GM18508 (cell line): ENCODE measurements around the gene LGALS3BP.
"Not testable (repeated sequence)": the region's sequence is repeated elsewhere in the genome, so short reads cannot be mapped to it uniquely, and the experiment has no call there.

Source experiments
- ATAC-seq: cut with Tn5 transposase; IDR thresholded peaks from one replicate; pipeline ENCODE4 v1.9.1; 2021; ENCODE audit warnings: moderate number of reproducible peaks; ENCODE audit not compliant: insufficient read depth, unreplicated experiment

The LGALS3BP gene

DNA sequence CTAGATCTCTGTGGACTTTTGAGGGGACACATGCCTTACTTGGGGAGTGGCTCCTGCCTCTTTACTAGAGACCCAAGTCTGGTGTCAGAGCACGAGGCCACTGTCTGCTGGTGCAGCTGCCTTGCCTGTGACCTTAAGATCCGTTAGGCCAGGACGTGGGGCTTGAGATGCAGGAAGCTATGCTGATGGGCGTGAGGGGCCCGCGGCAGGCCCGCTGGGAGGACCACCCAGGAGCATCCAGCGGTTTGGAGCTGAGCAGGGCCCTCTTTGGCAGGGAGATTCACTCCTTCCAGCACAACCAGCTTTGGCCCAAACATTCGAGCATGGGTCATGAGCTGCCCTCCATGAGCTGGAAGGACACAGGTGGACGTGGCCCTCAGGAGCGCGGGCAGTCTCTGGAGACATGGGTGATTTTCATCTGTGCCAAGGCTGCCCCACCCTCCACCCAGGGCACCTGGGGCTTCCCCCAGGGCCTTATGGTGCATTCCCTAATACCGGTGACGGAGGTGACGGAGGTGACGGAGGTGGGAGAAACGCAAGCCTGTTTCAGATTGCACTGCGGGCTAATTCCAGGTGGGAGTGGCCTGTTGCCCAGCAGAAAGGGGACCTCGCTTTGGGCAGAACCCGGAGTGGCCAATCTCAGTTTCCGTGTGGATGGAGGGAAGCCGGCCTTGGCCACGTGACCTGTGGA is 12.7 kb downstream of the LGALS3BP start:
- ATAC-seq = no peak

DNA sequence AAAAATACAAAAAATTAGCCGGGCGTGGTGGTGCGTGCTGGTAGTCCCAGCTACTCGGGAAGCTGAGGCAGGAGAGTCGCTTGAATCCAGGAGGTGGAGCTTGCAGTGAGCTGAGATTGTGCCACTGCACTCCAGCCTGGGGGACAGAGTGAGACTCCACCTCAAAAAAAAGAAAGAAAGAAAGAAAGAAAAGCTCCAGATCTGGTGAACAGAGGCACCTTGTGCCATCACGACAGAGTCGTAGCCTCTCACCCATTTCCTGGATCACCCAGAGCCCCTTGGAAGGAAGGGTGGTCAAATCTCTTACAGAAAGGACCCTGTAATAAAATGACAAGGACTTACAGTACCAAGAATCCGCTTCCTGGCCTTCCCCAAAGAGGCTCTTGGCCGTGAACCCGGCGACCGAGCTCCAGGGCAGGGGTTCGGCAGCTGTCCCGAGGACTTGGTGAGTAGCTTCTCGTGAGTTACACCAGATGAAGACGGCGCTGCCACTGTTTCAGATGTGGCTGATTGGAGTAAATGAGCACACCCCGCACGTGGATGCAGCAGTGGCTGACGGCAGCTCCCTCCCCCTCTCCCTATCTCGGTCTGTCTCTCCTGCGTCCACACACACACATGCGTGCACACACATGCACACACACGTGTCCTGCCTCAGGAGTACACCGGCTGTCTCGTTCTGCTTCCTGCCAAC is 13.5 kb downstream of the LGALS3BP start:
- ATAC-seq = no peak

DNA sequence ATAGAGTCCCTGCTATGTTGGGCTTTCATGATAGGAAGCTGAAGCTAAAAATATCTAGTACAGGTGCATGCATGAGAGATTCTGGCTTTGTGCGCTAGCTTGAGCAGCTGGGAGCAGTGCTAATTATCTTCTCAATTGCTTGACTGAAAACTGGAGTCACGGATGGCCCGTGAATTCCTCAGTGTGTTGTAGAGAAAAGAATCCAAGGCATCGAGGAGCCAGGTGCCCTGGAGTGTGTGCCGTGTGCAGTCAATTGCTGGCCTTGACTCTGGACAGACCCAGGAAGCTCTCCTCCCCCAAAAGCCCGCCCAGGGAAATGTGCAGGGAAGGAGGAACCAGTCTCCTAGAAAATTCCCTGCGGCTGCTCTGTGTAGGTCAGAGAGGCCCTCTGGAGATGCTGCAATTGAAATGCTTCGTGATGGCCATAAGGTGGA is 14.2 kb downstream of the LGALS3BP start:
- ATAC-seq = no peak

DNA sequence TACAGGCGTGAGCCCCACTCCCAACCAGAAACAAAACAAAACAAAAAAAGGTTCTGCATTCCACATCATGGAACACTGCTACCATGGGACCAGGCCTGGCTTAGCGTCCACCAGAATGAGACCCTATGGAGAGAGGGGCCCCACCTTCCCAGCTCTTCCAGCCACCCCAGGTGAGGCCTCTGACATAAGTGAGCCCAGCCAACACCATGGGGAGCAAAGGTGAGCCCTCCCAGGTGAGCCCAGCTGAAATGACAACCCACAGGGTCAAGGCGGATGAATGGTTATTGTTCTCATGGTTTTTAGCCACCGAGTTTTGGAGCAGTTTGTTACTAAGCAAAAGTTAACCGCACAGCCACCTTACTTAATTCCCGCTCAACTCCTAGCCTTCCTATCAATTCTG is 16.3 kb downstream of the LGALS3BP start:
- no peak for ATAC-seq

DNA sequence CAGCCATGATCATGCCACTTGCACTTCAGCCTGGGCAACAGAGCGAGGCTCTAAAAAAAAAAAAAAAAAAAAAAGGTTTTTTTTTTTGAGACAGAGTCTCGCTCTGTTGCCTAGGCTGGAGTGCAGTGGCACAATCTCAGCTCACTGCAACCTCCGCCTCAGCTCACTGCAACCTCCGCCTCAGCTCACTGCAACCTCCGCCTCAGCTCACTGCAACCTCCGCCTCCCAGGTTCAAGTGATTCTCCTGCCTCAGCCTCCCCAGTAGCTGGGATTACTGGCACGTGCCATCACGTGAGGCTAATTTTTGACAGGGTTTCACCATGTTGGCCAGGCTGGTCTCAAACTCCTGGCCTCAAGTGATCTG is 16.8 kb downstream of the LGALS3BP start:
- ATAC-seq = not testable (repeated sequence)

DNA sequence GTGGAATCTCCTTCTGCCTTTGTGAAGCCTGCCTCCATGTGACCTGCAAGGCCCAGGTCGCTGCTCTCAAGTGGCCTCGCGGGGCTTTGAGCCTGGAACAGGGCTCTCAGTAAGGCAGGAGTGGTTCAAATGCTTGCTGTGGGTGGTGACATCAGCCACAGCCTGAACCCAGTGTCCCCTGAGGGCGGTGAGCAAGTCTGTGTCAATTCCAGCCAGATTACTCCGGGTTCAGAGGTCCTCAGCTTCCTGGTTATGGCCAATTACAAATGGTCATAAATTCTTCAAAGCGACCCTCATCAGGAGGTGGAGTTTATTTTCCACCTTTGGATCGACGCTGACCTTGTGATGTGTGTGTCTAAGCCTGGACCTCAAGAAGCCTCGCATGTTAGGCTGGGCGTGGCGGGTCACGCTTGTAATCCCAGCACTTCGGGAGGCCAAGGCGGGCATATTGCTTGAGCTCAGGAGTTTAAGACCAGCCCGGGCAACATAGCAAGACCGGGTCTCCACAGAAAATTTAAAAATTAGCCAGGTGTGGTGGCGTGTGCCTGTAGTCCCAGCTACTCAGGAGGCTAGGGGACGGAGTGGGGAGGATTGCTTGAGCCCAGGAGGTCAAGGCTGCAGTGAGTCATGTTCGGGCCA is 17.3 kb downstream of the LGALS3BP start:
- no peak for ATAC-seq

DNA sequence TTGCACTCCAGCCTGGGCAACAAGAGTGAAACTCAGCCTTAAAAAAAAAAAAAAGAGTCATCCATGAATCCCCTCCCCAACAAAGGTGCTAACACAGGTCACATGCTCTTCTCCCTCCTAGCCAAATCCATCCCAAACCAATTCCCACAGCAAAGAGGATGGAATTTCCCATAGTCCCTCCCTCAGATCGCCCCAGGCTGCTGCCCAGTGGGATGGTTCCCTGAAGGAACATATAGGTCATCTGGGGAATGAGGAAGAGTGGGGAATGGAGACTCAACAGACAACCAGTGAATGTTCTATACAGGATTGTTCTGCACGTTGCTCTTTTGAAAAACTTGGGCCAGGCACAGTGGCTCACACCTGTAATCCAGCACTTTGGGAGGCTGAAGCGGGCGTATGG is 18.2 kb downstream of the LGALS3BP start:
- no peak for ATAC-seq

DNA sequence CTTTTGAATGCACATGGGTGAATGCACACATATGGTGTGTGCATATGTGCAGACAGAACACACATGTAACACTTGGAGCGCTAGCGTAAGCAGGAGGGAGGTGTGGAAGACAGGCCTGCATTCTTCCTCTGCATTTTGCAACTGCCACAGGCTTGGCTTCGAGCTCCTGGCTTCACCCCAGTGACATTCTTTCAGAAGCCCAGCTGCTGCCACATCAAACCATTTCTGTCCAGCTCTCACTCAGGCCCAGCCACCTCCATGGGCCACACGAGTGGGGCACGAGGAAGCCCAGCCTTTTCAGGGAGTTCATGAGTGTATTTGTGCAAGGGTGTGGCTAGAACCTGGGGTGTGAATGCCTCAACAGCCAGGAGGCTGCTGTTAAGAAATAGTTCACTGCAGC is 18.8 kb downstream of the LGALS3BP start:
- ATAC-seq = no peak

DNA sequence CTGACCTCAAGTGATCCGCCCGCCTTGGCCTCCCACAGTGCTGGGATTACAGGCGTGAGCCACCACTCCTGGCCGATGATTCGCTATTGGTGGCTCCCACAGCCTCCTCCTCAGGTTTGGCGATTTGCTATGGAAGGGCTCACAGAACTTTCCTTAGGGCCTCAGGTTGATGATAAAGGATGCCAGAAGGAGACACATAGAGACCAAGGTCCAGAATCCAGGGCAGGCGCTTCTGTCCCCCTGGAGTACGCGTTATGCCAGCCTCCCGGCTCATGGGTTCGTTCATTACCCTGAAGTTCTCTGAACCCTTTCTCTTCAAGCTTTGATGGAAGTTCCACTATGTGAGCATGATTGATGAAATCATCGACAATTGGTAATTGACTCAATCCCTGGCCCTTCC is 19.9 kb downstream of the LGALS3BP start:
- ATAC-seq = no peak

DNA sequence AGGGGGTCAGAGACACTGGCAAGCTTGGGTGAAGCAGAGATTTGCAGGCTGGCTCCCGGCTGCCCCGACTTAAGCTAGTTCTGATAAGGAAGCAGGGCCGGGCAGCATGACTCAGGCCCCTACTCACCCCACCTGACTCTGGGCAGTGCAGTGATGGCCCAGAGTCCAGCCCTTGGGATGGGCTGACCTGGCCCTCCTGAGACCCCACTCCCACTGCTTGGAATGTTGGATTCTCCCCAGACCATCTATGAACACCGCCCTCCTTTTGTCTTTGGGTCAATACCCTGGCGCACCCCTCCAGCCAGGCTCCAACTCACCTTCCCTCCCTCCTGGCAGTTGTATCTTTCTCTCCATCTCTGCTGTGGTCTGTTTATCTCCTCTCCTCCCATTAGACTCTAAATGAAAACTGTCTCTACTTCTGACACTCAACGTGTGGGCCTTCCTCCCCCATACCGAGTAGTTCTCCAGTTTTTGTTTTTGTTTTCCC is 21.0 kb downstream of the LGALS3BP start:
- no peak for ATAC-seq

DNA sequence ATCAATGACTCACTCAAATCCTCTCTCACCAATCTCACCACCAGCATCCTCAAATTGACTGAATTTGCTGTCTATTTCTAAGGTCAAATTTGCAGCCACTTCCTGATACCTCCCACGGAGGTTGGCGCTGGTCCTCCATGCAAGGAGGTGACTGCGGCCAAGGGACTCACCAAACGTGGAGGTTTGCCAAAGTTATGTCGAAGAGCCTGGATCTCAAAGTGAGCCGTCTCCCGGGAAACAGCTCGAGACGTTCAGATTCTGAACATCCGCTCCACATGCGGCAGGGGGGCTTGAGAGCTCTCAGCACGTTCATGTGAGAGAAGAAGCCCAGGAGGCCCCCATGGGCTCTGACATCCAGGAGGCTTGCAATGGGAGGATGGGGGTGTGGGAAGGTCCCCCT is 22.6 kb downstream of the LGALS3BP start:
- ATAC-seq = no peak

DNA sequence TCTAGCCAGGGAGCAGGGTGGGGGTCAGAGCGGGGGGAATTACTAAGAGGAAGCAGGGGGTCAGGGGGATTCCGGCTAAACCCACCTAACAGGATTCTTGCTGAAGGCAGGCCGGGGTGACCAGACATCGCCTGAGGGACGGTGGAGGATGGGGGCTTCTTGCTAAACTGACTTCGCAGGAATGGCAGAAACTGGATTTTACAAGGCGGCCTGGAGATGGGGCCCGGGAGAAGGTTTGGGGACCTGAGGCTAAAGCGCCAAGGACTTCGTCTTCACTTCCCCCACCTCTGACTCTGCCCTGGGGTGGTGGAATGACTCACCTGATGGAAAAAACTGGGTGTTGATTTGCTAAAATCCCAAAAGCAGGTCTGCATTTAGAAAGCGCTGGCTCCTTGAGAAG is 23.5 kb downstream of the LGALS3BP start:
- no peak for ATAC-seq

DNA sequence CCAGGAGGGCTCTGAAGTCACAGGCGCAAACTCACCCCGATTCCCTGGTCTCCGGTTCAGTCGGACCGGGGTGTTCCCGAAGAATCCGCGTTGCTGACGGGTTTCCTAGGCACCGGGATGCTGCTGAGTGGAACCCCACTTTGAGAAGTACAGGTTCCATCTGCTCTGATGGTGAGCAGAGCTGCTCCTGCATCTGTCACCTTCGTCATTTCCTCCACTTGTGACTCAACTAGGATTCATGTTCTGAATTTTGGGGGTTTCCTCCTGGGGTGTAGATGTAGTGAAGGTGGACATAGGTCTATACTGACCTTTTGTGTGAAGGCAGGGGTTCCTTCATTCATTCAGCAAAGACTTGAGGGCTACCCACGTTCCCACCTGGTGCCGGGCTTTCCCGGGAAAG is 25.0 kb downstream of the LGALS3BP start:
- ATAC-seq = no peak

DNA sequence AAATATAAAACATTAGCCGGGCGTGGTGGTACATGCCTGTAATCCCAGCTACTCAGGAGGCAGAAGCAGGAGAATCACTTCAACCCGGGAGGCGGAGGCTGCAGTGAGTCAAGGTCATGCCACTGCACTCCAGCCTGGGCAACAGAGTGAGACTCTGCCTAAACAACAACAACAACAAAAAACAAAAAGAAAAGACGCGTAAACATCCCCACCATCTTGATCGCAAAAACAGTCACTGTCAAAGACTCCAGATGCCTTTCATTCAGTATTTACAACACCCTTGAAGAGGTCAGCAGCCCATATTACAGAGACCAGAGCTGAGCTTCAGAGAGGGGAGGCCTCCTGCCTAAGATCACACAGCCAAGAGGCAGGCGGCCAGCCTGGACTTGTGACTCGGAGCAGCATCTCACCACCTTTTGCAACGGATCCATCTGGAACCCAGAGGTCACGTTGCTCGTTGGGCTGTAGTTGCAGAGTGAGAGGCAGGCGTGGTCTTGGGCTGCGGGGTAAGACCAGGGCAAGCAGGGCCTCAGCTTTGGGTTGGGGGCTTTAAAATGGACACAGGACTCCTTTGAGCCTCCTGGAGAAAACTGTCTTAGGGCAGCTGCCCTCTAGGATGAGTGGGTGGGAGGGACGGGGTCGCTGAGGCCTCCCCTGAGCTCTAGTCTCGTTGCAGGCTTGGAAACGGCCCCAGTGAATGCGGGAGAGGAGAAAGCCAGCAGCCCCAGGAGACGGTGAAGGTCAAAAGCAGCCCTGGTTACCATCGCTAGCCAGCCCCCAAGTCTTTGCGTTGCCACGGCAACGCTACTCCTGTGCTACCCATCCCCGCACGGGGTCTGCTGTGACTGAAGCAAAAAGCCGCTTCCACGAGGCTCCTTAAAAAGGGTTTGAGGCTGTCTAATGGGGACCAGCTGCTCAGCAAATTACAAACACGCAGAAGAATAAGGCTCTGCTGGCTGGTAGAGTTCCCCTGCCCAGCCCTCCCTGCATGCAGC is 26.1 kb downstream of the LGALS3BP start:
- ATAC-seq = no peak

DNA sequence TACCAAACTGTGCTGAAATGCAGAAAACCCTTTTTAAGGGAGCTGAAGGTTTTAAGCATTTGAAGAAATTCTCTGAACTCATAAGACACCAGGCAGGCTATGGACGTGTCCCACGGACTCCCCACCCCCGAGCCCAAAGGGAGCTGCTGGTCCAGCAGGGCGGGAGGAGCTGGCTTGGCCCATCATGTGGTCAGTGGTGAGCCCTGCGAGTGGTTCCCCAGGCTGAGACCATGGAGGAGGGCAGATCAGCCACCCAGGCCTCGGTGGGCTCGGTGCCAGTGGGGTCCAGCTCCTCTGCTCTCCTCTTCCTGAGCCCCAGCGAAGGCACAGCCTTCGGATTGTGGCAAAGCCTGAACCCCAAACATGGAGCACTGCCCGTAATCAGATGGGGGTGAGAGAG is 27.0 kb downstream of the LGALS3BP start:
- no peak for ATAC-seq

DNA sequence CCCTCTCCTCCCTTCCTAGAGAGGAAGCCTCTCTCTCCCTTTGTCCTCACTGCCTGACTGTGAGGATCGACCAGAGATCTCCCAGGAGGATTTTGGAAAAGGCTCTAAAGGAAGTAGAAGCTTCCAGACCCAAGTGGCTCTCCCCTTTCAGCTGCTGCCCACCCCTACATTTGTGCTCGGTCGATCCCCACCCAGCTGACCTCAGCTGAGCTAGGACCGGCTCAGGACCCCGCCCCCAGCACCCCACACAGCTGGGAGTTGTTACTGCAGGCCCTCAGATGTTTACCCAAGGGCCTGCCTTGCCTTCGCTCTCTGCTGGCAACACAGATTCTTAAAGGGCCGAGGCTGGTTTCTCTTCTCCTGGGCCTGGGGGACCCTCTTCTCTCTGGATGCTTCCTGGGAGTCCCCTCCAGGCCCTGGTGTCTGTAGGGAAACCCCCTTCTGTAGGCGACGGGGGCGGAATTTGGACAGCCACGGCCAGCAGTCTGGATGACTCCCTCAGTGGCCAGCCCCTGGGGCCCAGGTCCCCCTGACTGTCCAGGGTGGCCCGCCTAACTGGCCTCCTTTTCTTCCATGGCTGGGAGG is 27.7 kb downstream of the LGALS3BP start:
- ATAC-seq = no peak

DNA sequence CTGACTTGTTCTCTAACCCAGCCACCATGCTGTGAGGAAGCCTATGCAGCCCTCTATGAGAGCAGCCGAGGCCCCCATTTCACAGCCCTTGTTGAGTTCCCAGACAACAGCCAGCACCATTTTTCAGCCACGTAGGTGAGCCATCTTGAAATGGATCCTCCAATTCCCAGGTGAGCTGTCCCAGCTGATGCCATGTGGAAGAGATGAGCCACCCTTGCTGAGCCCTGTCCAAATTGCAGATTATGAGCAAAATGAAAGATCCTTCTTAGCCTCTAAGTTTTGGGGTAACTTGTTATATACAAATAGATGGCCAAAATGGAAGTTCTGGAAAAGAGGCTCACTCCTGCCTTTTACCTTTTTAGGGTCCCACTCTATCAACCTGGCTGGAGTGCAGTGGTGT is 28.9 kb downstream of the LGALS3BP start:
- no peak for ATAC-seq

DNA sequence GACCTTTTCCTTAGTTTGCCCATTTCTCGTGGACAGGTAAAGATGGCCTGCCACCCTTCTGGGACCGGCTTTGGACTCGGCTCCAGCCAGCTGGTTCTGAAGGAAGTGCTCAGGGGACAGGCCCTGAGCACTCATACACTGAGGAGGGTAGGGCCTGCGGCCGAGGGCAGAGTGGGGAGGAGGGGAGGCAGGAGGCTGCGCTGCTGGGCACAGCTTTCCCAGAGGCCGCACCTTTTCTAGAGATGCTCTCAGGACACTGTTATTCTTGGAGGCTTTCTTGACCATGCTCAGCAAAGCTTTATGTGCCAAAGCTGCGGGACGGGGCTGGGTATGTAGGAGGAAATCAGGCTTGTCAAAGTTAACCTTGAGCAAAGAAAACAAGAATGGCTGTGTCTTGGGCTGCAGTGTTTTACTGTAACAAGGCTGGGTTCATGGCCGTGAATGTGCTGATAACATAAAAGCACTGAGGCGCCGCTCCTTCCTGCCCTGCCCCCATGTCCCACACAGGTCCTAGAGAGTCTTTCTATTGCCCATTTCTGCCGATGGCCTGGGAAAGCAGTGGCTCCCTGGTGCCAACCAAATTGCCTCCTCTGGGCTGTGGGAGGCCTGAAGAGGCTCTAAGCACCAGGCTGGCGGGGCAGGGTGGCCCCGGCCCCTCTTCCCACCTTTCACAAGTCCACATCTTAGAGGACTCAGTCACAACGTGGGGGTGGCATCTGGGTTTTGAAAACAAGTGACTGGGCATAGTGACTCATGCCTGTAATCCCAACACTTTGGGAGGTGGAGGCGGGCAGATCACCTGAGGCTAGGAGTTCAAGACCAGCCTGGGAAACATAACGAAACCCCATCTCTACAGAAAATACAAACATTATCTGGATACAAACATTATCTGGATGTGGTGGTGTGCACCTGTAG is 32.2 kb downstream of the LGALS3BP start:
- ATAC-seq = no peak

DNA sequence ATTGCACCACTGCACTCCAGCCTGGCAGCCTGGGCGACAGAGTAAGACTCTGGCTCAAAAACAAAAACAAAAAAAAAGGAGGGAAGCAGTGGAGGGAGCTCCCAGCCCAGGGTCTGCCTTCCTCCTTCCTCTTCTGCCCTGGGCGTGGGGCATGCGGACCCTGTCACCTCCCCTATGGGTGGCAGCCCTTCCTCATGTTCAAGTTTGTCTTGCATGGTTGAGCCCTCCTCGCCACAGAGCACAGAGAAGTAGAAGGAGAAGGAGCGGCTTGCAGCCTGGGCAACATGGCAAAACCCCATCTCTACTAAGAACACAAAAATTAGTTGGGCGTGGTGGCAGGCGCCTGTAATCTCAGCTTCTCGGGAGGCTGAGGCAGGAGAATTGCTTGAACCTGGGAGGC is 33.1 kb downstream of the LGALS3BP start:
- ATAC-seq = no peak
